GM19397 (cell line): ENCODE results near the gene NPEPL1.

Experiments used
- ATAC-seq: cut with Tn5 transposase; IDR thresholded peaks from one replicate; pipeline ENCODE4 v1.9.1; 2021; ENCODE audit warnings: mild to moderate bottlenecking, moderate library complexity; ENCODE audit not compliant: unreplicated experiment

NPEPL1 gene

GRCh38 chr20:58678806-58679205 is 13.8 kb upstream of the NPEPL1 start:
- no peak for ATAC-seq

GRCh38 chr20:58682656-58683531 is 9.7 kb upstream of the NPEPL1 start:
- ATAC-seq = no peak

- no peak for ATAC-seq
These were observed 8.3 kb upstream of the NPEPL1 start for GRCh38 chr20:58684291-58684690.

- no peak for ATAC-seq
These were observed 6.6 kb upstream of the NPEPL1 start for GRCh38 chr20:58685988-58686387.

GRCh38 chr20:58688414-58688813 is 4.2 kb upstream of the NPEPL1 start:
- no peak for ATAC-seq

- ATAC-seq = no peak
These were observed 3.8 kb upstream of the NPEPL1 start for GRCh38 chr20:58688840-58689239.

DNA sequence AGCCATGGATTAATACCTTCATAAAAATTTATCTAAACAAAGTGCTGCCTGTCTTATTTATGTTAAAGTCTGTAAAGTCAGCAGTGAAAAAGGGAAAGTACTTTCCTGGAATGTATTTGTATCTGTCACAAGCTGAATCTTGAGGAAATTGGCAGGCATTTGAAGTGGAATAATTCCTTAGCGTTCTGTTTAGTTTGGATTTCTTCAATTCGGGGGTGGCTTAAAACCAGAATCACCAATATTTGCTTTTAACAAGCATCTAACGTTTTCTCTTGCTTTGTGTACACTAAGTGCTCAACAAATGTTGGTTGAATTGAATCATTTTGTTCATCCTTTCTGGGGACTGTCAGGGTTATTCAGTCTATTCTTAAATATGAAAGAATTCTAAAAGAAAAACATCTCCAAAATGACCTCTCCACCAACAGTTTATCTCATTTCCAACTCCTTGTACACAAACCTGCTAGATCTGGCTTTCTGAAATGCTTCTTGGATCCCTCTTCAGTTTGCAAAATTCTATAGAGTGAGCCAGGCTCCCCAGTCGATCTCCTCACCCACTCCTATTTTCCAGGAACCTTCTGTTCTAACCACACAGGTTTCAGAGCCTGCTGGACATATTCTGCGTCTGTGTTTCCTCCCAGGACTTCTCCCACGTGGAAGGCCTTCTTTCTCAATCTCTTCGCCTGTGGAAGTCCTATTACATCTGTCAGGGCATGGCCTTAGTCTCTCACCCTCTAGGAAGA is 2.0 kb upstream of the NPEPL1 start:
- no peak for ATAC-seq

DNA sequence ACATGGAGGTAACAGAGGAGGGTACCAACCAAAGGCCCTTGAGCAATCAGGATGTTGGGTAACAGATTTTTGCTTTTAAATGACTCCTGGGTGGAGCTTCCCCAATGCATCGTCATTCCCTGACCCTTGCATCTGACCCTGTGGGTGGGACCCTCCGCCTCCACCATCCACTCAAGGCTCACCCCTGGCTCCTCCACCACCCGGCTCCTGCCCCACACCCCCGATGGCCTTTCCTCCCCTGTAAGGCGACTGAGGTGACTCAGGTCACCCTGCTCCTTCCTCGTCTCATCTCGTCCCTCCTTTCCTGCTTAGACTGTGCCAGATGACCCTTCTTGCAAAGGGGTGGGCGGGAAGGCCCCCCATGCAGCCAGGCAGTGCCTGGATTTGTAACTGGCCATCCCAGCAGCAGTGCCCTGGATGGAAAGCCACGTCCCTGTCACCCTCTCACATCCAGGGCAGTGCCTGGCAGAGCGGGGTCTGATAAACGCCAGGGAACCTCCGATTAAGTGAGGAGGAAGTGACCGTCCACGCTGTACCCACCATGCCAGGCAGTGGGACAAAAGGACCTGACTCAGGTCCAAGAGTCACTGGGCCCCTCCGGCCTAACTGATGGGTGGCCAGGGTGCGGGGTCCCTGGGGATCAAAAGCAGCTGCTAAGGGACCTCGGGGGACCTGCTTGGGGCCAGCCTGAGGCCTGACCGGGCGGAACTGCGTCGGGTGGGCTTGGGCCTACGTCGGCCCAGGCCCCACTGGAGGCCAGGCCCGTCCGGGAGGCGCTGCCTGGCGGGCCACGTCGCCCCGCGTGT is 624 bp upstream of the NPEPL1 start:
- ATAC-seq = no peak

DNA sequence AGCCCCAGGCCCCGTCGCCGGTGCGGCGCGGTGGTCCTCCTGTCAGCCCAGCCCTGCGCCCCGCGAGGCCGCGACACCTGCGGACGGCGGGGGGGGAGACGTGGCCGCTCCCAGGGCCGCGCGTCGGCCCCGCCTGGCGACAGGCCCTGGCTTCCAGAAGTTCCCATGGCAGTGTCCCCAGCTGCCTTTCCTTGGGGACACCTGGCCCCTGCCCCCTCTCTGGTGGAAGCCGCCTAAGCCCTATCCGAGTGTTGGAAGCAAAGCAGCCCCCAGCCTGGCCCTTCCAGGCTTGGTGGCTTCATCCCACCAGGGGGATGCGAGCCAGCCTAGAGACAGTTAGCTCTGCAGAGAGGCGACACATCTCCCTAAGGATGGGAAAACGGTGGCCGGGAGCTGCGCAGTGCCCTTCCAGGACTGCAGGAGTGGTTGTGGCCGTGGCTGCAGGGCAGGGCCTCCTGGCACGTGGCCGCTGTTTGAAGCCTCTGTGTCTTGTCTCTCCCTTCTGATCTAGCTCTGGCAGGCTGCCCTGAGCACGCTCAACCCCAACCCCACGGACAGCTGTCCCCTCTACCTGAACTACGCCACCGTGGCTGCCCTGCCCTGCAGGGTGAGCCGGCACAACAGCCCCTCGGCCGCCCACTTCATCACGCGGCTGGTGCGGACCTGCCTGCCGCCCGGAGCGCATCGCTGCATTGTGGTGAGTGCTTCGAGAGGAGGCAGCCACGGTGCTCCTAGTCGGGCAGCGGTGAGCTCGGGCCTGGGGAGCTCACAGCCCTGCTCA is 816 bp downstream of the NPEPL1 start:
- no peak for ATAC-seq

DNA sequence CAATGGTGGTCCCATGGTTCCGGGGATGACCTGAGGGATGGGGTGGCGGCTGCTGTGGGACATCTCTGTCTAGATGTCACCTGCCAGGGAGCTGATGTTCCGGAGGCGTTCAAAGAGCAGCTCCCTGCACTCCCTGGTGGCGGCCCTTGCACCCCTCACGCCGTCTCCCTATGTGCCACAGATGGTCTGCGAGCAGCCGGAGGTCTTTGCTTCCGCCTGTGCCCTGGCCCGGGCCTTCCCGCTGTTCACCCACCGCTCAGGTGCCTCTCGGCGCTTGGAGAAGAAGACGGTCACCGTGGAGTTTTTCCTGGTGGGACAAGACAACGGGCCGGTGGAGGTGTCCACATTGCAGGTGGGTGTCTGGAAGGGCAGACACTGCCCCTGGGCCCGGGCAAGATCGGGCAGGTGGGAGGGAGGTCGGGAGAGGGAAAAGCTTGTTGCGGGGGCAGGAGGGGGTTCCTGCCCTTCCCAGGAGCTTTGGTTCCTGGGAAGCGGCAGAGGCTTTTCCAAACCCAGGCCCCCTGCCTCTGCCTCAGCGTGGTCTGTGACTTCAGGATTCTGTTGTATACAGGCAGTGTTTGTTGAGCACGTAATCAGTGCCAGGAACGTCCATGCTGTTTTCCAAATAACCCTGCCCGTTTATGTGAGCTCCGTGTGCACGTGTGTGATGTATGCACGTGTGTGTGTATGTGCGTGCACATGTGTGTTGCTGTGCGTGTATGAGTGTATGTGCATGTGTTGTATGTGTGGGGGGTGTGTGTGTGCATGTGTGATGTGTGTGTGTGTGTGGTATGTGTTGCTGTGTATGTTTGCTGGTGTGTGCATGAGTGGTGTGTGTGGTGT is 1.9 kb downstream of the NPEPL1 start:
- no peak for ATAC-seq

DNA sequence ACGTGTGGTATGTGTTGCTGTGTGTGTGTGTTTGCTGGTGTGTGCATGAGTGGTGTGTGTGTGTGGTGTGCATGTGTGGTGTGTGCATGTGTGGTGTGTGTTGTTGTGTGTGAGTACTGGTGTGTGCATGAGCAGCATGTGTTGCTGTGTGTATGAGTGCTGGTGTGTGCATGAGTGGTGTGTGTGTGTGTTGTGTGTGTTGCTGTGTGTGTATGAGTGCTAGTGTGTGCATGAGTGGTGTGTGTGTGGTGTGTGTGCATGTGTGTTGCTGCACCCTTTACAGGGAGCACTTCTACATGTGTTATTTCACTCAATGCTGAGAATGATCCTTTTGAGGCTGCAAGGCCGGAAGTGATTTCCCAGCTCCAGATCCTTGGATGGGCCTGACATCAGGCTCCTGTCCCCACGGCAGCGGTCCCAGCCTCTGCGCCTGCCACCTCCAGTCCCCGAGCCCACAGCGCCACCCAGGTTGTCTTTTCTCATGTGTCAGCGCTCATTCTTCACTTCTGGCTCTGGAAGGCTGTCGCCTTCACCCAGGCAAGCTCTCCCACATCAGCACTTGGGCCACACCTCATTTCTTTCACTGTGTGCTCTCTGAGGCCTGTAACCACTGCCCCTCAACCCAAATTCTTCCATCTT is 2.6 kb downstream of the NPEPL1 start:
- ATAC-seq = no peak

DNA sequence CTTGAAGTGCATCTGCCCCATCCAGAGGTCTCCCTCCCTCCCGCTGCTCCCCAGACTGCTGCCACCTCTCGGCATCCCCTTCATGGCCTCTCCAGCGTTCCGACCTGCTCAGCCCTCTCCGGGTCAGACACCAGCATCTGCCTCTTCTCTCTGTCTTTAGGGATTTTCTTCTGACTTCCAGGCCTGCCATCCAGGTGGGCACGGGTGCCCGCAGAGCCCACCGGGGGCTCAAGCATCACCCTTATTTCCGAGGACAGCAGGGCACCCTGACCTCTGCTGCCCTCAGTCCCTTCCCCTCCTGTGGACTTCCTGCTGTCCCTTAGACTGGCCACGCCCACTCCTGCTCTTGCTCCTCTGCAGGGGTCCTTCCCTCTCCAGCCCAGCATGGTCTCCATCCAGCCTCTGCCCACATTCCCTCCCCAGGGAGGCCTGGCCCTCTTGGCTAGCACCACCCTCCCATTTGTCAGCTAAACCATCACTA is 3.3 kb downstream of the NPEPL1 start:
- no peak for ATAC-seq

DNA sequence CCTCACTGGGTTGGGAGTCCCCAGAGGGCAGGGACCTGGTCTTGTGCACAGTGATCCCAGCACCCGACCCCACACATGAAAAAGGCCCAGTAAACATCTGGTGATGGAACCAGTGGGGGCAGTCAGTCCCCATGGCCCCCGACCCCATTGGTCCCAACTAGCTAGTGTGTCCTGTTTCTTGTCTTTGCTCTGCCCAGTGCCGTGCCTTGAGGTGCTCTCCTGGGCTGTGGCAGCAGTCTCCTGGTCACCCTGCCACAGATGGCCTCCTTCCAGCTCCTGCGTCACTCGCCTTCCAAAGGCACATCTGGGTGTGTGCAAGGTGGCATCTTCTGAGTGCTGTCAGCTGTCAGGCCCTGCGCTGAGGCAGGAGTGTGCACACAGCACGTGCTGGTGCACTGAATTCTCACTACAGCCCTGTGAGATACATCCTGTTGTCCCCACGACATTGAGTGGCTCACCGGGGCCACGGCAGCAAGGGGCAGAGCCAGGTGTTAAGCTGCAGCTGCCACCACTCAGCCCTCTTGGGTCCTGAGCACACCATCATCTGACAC is 3.9 kb downstream of the NPEPL1 start:
- no peak for ATAC-seq

GRCh38 chr20:58697201-58697866 is 4.7 kb downstream of the NPEPL1 start:
- ATAC-seq = no peak

GRCh38 chr20:58697867-58698703 is 5.5 kb downstream of the NPEPL1 start:
- ATAC-seq = no peak

DNA sequence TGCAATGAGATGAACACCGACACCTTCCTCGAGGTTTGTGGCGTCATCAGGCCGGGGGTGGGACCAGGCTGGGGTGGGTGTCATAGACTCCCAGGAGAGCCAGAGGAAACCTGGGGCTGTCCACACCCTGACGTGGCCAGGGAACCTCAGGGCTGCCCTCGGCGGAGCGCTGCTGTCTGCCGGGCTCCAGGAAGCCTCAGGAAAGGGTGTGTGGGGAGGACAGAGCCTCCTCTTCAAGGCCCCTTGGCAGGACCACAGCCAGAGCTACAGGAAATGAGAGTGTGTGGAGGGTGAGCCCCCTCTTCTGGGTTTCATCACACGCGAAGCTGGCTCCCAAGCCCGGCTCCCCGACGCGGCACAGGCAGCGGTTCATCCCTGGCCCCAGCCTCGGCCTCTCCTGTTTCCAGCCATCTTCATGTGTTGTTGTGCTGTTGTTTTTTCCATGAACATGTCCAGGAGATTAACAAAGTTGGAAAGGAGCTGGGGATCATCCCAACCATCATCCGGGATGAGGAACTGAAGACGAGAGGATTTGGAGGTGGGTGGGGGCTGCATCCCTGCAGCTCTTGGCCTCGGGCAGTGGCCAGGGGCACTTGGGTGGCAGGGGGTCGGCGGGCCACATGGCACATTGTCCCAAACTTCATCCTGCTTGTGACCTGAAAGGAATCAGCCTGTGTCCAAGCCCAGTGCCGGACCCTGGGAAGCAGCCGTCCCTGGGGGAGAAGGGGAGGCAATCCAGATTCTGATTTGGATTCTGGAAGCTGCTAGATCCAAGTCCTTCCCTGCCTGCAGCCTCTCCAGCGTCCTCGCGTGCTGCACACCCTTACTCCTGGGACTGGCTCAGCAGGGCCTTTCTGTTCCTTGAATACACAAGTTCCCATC is 6.4 kb downstream of the NPEPL1 start:
- ATAC-seq = no peak
